Endothelial cell of coronary artery (primary cell): ENCODE measurements around the gene SPRY1. TPM values are rescaled to one million over a fixed set of nuclear protein-coding genes. Genes with fewer than 3 reads are reported as not detected.

Source experiments
- total RNA-seq: library from RNA; depleted of rRNA; stranded (reverse); fragments of >200 nt; gene quantifications from 2 replicates; pipeline ENCODE4 v1.2.3, GENCODE V29; 2014

SPRY1 gene, protein sequence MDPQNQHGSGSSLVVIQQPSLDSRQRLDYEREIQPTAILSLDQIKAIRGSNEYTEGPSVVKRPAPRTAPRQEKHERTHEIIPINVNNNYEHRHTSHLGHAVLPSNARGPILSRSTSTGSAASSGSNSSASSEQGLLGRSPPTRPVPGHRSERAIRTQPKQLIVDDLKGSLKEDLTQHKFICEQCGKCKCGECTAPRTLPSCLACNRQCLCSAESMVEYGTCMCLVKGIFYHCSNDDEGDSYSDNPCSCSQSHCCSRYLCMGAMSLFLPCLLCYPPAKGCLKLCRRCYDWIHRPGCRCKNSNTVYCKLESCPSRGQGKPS
- total RNA-seq: 8.7 and 18.6 TPM in 2 replicates

DNA sequence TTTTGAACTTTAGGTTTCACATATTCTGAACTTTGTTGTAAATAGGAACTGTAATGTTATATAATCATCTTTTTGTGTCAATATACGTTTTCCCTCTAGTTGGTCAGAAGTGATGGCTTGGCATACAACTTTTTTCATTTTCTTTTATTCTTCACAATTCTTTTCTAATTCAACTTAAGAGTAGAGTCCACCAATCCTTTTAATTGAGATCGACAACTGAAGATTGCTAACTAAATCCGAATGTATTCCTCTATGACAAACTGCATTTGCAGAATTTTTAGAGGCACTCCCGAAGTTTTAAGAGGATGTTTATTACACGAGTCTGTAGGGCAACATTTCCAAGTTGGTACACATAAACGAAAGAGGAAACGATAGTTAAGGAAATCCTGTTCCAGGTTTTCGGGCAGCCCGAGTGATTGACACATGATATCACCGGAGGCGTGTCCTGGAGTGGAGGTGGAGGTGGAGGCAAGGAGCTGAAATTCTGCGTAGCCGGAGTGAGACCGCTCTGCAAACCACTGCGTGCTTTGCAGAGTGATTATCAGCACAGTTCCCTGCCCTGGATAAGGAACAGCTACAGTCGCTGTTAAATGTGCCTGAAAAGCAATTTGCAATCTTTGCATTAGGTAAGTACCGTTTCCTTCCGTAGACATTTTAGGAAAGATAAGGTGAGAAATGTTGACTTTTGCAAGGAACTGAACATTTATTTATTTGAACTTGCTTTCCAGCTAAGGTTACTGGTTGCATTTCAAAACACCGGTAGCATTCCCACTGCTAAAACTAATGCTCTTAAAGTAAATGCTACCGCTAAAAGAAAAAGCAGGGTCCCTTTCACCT lies at the start of gene SPRY1:
SPRY1 (plus strand) TSS at position 489 of the 837 bp plus-strand sequence. CDS start 4,797 bp downstream, outside the sequence.

